Gastroesophageal sphincter (tissue), 4 donors: Measurements from ENCODE around the gene MARVELD3. TPM values are rescaled to one million over a fixed set of nuclear protein-coding genes. Genes with fewer than 3 reads are reported as not detected.
"Not testable (repeated sequence)": the region's sequence is repeated elsewhere in the genome, so short reads cannot be mapped to it uniquely, and the experiment has no call there.

Experiments used
- ATAC-seq: fragments of 150-250 bp; one replicate; pipeline ENCODE4 v1.9.1; 2016; ENCODE audit warnings: mild to moderate bottlenecking, moderate library complexity
- H3K27ac ChIP-seq, 4 donors: fragments of 200-600 bp; sonication (generic) in 3 of 4; 1 replicate in 3 of 4; 2 replicates in 1 of 4; pipeline ENCODE4 v1.5.1; 2016 to 2019
- H3K27me3 ChIP-seq: fragments of 200-600 bp; sonication (generic); one replicate; pipeline ENCODE4 v1.5.1; 2019
- H3K36me3 ChIP-seq, 2 donors: fragments of 200-600 bp; sonication (generic); one replicate each; pipeline ENCODE4 v1.5.1; 2019; ENCODE audit warnings: control low read depth in 1 of 2
- H3K4me1 ChIP-seq, 3 donors: fragments of 200-600 bp; sonication (generic); 1 replicate in 2 of 3; 2 replicates in 1 of 3; pipeline ENCODE4 v1.5.1; 2016 to 2019; ENCODE audit warnings: control low read depth in 2 of 3
- H3K4me3 ChIP-seq, 2 donors: fragments of 200-600 bp; sonication (generic); one replicate each; pipeline ENCODE4 v1.5.1; 2019; ENCODE audit warnings: mild to moderate bottlenecking in 1 of 2, moderate library complexity in 1 of 2
- H3K9me3 ChIP-seq, 3 donors: fragments of 200-600 bp; sonication (generic); one replicate each; pipeline ENCODE4 v1.5.1; 2017 to 2019; ENCODE audit warnings: control low read depth in 2 of 3
- EP300 ChIP-seq: sonication (generic); formaldehyde crosslinking; IDR thresholded peaks from one replicate; pipeline ENCODE4 v1.6.1; 2017; ENCODE audit warnings: antibody characterized with exemption, mild to moderate bottlenecking
- POLR2A ChIP-seq, 2 donors: fragments of 450-650 bp; IDR thresholded peaks; one replicate each; pipeline ENCODE4 v1.6.1; 2017; ENCODE audit warnings: antibody characterized with exemption in 2 of 2, mild to moderate bottlenecking in 2 of 2, moderate library complexity in 1 of 2
- POLR2AphosphoS5 ChIP-seq: sonication (generic); formaldehyde crosslinking; IDR thresholded peaks from one replicate; pipeline ENCODE4 v1.6.1; 2017; ENCODE audit warnings: antibody characterized with exemption
- WGBS, 2 donors: methylation state at CpG; one replicate each; pipeline ENCODE4 v1.1.5; 2018; ENCODE audit warnings: low coverage in 1 of 2; 5-methylcytosine and 5-hydroxymethylcytosine counted together
- total RNA-seq, 4 donors: library from RNA; depleted of rRNA; stranded (reverse); fragments of >200 nt; gene quantifications; one replicate each; pipeline ENCODE4 v1.1.0, GENCODE V29; 2016
- TF ChIP-seq, protein P1 (sequence below), 4 experiments: fragments of 200-600 bp in 2 of 4; fragments of 450-650 bp in 2 of 4; sonication (generic) in 1 of 4; IDR thresholded peaks; one replicate each; pipeline ENCODE4 v1.5.1; 2017 to 2019; ENCODE audit warnings: antibody characterized with exemption in 4 of 4, mild to moderate bottlenecking in 2 of 4, moderate library complexity in 2 of 4

MARVELD3 gene
- total RNA-seq, 4 donors from 2014 or later = 1.4 TPM; not detected in 3

DNA sequence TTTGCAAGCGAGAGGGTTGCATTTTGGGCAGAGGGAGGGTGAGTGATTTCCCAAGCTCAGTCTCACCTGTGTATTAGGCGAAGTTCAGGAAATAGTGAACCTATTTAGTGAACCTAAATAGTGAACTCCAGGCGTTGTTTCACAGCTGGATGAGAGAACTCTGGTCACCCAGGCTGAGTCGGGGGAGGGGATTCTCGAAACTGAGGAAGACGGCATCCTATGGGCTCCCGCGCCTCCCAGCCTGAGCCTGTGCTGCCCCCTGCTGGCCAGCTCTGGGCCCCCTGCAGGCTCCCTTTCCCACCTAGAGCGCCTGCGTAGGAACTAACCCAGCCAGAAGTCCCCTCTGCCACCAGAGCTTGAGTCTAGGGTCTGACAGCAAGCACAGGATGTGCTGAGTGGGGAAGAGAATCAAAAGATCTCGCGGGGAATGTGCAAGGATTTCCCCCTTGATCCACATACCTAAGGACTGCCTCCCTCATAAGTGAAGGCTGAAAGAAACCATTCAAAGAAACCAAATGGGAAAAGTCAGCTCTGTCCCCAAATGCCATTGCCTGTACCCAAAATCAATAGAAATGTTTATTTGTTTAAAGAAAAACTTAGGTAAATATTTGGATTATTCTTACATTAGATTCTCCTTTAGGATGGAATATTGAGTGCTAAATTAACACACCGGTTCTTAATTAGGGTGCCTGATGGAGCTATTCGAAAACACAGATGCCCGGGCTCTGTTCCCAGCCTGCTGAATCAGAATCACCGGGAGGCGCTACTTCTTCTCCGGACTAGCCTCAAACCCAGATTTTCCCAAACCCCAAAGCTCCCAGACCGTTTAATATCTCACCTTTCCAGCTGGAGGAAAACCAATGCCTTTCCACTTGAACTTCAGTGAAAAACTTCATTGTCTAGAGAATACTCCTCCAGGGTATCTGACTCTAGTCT, 14.8 kb upstream of the MARVELD3 start:
- 17 to 21% methylated on average over 10 to 14 of the region's 19 CpGs for WGBS, 2 donors
- Histone ChIP-seq H3K36me3 (no peaks in the 10 kb centered on the region), H3K4me1 (peaks cover 0 to 6% (median 0%) of the 10 kb centered on the region in 3 donors), H3K27me3 (peaks cover 61% of the 10 kb centered on the region), H3K27ac (no peak overlapping the region), H3K9me3 (no peaks in the 10 kb centered on the region), H3K4me3 (no peak overlapping the region)
- ATAC-seq = peak; percentile 61
- TF ChIP-seq POLR2AphosphoS5 = no peak
- no peak for TF ChIP-seq POLR2A (IDR thresholded peaks at IDR 0.05)
- TF ChIP-seq, protein P1, sequence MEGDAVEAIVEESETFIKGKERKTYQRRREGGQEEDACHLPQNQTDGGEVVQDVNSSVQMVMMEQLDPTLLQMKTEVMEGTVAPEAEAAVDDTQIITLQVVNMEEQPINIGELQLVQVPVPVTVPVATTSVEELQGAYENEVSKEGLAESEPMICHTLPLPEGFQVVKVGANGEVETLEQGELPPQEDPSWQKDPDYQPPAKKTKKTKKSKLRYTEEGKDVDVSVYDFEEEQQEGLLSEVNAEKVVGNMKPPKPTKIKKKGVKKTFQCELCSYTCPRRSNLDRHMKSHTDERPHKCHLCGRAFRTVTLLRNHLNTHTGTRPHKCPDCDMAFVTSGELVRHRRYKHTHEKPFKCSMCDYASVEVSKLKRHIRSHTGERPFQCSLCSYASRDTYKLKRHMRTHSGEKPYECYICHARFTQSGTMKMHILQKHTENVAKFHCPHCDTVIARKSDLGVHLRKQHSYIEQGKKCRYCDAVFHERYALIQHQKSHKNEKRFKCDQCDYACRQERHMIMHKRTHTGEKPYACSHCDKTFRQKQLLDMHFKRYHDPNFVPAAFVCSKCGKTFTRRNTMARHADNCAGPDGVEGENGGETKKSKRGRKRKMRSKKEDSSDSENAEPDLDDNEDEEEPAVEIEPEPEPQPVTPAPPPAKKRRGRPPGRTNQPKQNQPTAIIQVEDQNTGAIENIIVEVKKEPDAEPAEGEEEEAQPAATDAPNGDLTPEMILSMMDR (IDR thresholded peaks at IDR 0.05) = peak; percentile 29 to 84 (median 47)

DNA sequence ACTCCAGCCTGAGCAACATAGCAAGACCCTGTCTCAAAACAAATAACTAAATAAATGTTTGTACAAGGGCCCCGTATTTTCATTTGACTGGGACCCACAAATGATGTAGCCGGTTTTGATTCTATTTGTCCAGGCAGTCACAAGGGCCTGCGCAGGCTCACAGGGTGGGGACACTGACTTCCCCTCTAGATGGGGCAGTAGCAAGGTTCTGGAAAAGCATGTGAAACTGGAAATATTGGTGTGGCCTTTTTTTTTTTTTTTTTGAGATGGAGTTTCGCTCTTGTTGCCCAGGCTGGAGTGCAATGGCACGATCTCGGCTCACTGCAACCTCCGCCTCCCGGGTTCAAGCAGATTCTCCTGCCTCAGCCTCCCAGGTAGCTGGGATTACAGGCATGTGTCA, 11.0 kb upstream of the MARVELD3 start:
- 87 to 93% methylated on average over 5 to 8 of the region's 8 CpGs for WGBS, 2 donors
- not testable (repeated sequence) for H3K36me3 ChIP-seq, ATAC-seq, H3K4me1 ChIP-seq, H3K27ac ChIP-seq, H3K4me3 ChIP-seq
- Histone ChIP-seq H3K27me3 (peaks cover 85% of the 10 kb centered on the region), H3K9me3 (peaks cover 0 to 10% (median 0%) of the 10 kb centered on the region in 3 donors)

DNA sequence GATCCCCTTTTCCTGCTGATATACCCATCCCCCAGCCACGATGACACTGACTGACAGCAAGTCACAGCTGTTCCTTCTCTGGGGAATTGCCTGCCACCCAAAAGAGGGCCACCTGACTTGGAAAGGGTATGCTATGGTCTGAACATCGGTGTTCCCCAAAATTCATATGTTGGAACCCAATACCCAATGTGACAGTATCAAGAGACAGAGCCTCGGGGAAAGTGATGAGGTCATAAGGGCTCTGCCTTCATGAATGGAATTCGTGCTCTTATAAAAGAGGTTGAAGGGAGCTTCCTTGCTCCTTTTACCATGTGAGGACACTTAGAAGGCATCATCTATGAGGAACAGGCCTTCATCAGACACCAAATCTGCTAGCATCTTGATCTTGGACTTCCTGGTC, 7.6 kb upstream of the MARVELD3 start:
- TF ChIP-seq EP300 (no peak), POLR2A (IDR thresholded peaks at IDR 0.05) (no peak), POLR2AphosphoS5 (no peak)
- TF ChIP-seq, protein P1 (IDR thresholded peaks at IDR 0.05) = no peak

DNA sequence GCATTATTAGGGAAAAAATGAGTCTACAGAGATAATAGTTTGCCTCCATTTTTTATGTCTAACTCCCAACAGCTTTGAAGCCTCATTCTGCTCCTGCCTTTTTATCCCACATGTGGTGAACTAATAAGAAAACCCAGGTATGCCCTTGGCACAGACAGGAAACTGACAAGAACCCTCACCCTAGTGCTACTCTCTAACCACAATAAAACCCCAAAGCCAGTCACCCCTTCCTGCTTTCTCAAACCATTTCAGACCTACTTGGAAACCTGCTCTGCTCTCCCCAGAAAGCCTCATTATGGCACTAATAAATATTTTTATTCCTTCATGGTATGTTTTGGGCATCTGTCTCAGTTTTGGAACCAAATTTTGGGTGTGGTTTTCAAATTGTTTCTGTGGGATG, 3.9 kb upstream of the MARVELD3 start:
- ATAC-seq = no peak
- Histone ChIP-seq H3K36me3 (no peaks in the 10 kb centered on the region), H3K4me1 (peaks cover 0 to 14% (median 11%) of the 10 kb centered on the region in 3 donors), H3K4me3 (no peak overlapping the region), H3K27me3 (peaks cover 94% of the 10 kb centered on the region), H3K9me3 (peaks cover 0 to 17% (median 0%) of the 10 kb centered on the region in 3 donors), H3K27ac (no peak overlapping the region)
- TF ChIP-seq EP300 = no peak
- TF ChIP-seq POLR2A (IDR thresholded peaks at IDR 0.05) = no peak
- no peak for TF ChIP-seq POLR2AphosphoS5
- TF ChIP-seq, protein P1 (IDR thresholded peaks at IDR 0.05) = no peak

More for the DNA sequence above, 7.6 kb upstream of the MARVELD3 start:
- H3K4me3 ChIP-seq = no peak overlapping the region
- ATAC-seq = no peak
- no peak overlapping the region for H3K27ac ChIP-seq
- no peaks in the 10 kb centered on the region for H3K36me3 ChIP-seq
- H3K27me3 ChIP-seq = peaks cover 92% of the 10 kb centered on the region
- WGBS, 2 donors = 65 to 73% methylated on average over 3 to 4 of the region's 4 CpGs
- peaks cover 0 to 17% (median 0%) of the 10 kb centered on the region in 3 donors for H3K9me3 ChIP-seq
- no peaks in the 10 kb centered on the region for H3K4me1 ChIP-seq

DNA sequence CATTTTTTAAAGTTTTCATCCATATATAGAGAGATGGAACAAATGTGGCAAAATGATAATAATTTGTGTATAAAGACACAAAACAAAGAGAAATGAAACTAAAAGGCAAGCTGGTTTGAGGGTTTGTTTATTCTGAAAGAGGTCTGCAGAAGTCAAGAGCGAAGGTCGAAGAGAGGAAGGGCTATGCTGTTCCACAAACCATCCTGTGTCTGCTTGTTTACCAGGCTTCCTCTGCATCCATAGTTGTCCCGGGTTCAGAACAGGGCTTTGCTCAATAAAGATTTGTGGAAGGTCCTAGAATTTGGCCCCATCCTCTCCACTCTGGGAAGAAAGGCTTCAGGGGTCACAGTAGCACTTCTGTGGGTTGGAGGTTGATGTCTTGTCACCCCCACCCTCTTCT, 2.4 kb upstream of the MARVELD3 start:
- H3K9me3 ChIP-seq = peaks cover 0 to 17% (median 0%) of the 10 kb centered on the region in 3 donors
- peaks cover 0 to 14% (median 11%) of the 10 kb centered on the region in 3 donors for H3K4me1 ChIP-seq
- TF ChIP-seq, protein P1 (IDR thresholded peaks at IDR 0.05) = no peak
- TF ChIP-seq POLR2AphosphoS5 (no peak), EP300 (no peak), POLR2A (IDR thresholded peaks at IDR 0.05) (no peak)
- H3K36me3 ChIP-seq = no peaks in the 10 kb centered on the region
- ATAC-seq = no peak
- H3K27ac ChIP-seq = no peak overlapping the region
- 57 to 63% methylated on average over 3 of the region's 3 CpGs for WGBS, 2 donors
- no peak overlapping the region for H3K4me3 ChIP-seq
- peaks cover 94% of the 10 kb centered on the region for H3K27me3 ChIP-seq
